ENCODE data around the gene BCL7A. TPM values are rescaled to one million over a fixed set of nuclear protein-coding genes. Genes with fewer than 3 reads are reported as not detected.

BCL7A gene
- total and polyA plus RNA-seq, 2 of the 8 experiments (the other 6 are each of a cell fraction or from before 2014, with no cell fraction given), result 11.9 to 12.7 TPM

- H3K27me3 ChIP-seq (replicated peaks in 1 of 4; ENCODE audit: control insufficient read depth in 3 of 4, extremely low read depth in 1 of 4, insufficient read depth in 3 of 4, low read length in 3 of 4), result no peaks in the 10 kb centered on the region
- WGBS, 2 experiments (ENCODE audit: extremely low coverage in 1 of 2, insufficient coverage in 1 of 2, insufficient read length in 1 of 2, insufficient replicate concordance in 2 of 2, low coverage in 1 of 2, low lambda C conversion rate in 2 of 2, missing lambda C conversion rate in 1 of 2), result 90% methylated on average over 8 of the region's 8 CpGs; no CpG with 5 or more reads in 1 of the 2 experiments
Observed at GRCh38 chr12:122035292-122035691, 13.6 kb downstream of the BCL7A start.

More at GRCh38 chr12:122035292-122035691, 13.6 kb downstream of the BCL7A start:
- Histone ChIP-seq H2AK5ac (ENCODE audit: low read depth, low read length) (no peak overlapping the region), H4K8ac (ENCODE audit: extremely low read depth, insufficient read depth, low read length) (no peak overlapping the region), H2BK120ac (replicated peaks; ENCODE audit: low read depth, low read length) (no peak overlapping the region), H4K5ac (ENCODE audit: insufficient read length, low read depth, low read length) (no peak overlapping the region), H4K20me1 (replicated peaks in 1 of 2; ENCODE audit: control insufficient read depth in 1 of 2, insufficient read depth in 2 of 2, low read length in 2 of 2) (peaks cover 2 to 8% of the 10 kb centered on the region in 2 experiments), H2BK5ac (ENCODE audit: low read depth, low read length) (no peak overlapping the region), H3K9ac (replicated peaks in 1 of 4; ENCODE audit: extremely low read depth in 1 of 4, low read depth in 3 of 4, low read length in 3 of 4) (no peak overlapping the region), H2BK12ac (ENCODE audit: low read depth, low read length) (no peak overlapping the region), H3K4me1 (replicated peaks in 1 of 4; ENCODE audit: control insufficient read depth in 3 of 4, insufficient read depth in 4 of 4, low read length in 3 of 4) (no peaks in the 10 kb centered on the region), H3K23ac (ENCODE audit: insufficient read length) (no peak overlapping the region), H3K79me1 (ENCODE audit: low read depth, low read length) (no peaks in the 10 kb centered on the region; the same call in none of the 2 replicates), H3K9me3 (ENCODE audit: insufficient read depth in 2 of 2, low read depth in 1 of 2, low read length in 1 of 2) (no peaks in the 10 kb centered on the region), H3K56ac (replicated peaks; ENCODE audit: insufficient read length, low read depth, low read length) (no peak overlapping the region), H3K79me2 (ENCODE audit: control insufficient read depth in 1 of 2, insufficient read depth in 2 of 2, low read length in 2 of 2) (peaks cover 0 to 8% of the 10 kb centered on the region in 2 experiments; a peak in 1 of 4 replicates), H2BK20ac (ENCODE audit: low read length) (no peak overlapping the region), H3K23me2 (ENCODE audit: low read depth, low read length) (no peaks in the 10 kb centered on the region), H2AFZ (ENCODE audit: low read length) (no peak overlapping the region), H3K27ac (ENCODE audit: low read depth, low read length) (no peak overlapping the region), H3K14ac (ENCODE audit: insufficient read length) (no peak overlapping the region), H3K4me3 (ENCODE audit: extremely low read depth in 1 of 4, insufficient read depth in 2 of 4, low read depth in 3 of 4, low read length in 4 of 4) (no peak overlapping the region), H4K91ac (replicated peaks; ENCODE audit: insufficient read length, low read length) (no peak overlapping the region), H3K36me3 (ENCODE audit: control insufficient read depth in 2 of 4, insufficient read depth in 4 of 4, low read length in 3 of 4) (peaks cover 0 to 13% (median 6%) of the 10 kb centered on the region in 4 experiments; a peak in 3 of 8 replicates), H3K18ac (ENCODE audit: extremely low read depth, low read length) (no peak overlapping the region), H3K4me2 (ENCODE audit: insufficient read depth in 1 of 2, low read depth in 2 of 2, low read length in 2 of 2) (no peak overlapping the region), H2BK15ac (ENCODE audit: low read length) (no peak overlapping the region), H3K4ac (replicated peaks; ENCODE audit: insufficient read length, low read depth, low read length) (no peak overlapping the region)
- FAIRE-seq (no peak), DNase-seq (ENCODE audit: low read depth in 1 of 2, low spot score in 2 of 2) (no peak)
- ChIA-PET POLR2A (ENCODE audit: partially characterized antibody) (no interaction called here), CTCF (ENCODE audit: partially characterized antibody) (no interaction called here)
- TF ChIP-seq FOSL1 (IDR thresholded peaks at IDR 0.05; ENCODE audit: insufficient read depth, low read depth, low read length), result no peak
- TF ChIP-seq, protein P1, sequence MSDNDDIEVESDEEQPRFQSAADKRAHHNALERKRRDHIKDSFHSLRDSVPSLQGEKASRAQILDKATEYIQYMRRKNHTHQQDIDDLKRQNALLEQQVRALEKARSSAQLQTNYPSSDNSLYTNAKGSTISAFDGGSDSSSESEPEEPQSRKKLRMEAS (IDR thresholded peaks at IDR 0.05), result no peak
- TF ChIP-seq, protein P2, sequence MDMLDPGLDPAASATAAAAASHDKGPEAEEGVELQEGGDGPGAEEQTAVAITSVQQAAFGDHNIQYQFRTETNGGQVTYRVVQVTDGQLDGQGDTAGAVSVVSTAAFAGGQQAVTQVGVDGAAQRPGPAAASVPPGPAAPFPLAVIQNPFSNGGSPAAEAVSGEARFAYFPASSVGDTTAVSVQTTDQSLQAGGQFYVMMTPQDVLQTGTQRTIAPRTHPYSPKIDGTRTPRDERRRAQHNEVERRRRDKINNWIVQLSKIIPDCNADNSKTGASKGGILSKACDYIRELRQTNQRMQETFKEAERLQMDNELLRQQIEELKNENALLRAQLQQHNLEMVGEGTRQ (IDR thresholded peaks at IDR 0.05; ENCODE audit: low read length), result no peak
- TF ChIP-seq EGR1 (IDR thresholded peaks at IDR 0.05; ENCODE audit: borderline replicate concordance, low read depth, low read length), result no peak
- no peak for TF ChIP-seq RAD21 (IDR thresholded peaks at IDR 0.05 in 1 of 2, conservative IDR thresholded peaks at IDR 0.05 in 1 of 2; ENCODE audit: low read depth in 2 of 2, low read length in 2 of 2)
